Thymus (tissue), 11 donors: ENCODE results near the gene LEMD2. TPM values are rescaled to one million over a fixed set of nuclear protein-coding genes. Genes with fewer than 3 reads are reported as not detected.

Source experiments
- DNase-seq, 9 donors: peaks; one replicate each; pipeline ENCODE4 v3.0.0-alpha.2; 2013; ENCODE audit warnings: low spot score in 9 of 9, low read depth in 6 of 9, missing footprints in 1 of 9
- H3K27ac ChIP-seq, 2 donors: one replicate each; pipeline ENCODE4 v1.5.1; 2013; ENCODE audit warnings: control low read depth in 1 of 2, low read depth in 1 of 2, low read length in 1 of 2, mild to moderate bottlenecking in 1 of 2, moderate library complexity in 1 of 2
- H3K27me3 ChIP-seq, 2 donors: one replicate each; pipeline ENCODE4 v1.5.1; 2013; ENCODE audit warnings: low read length in 1 of 2; ENCODE audit not compliant: control insufficient read depth in 2 of 2, insufficient read depth in 1 of 2
- H3K36me3 ChIP-seq, 2 donors: one replicate each; pipeline ENCODE4 v1.5.1; 2013; ENCODE audit warnings: low read length in 1 of 2, mild to moderate bottlenecking in 1 of 2, moderate library complexity in 1 of 2; ENCODE audit not compliant: control insufficient read depth in 2 of 2, insufficient read depth in 2 of 2
- H3K4me1 ChIP-seq, 2 donors: one replicate each; pipeline ENCODE4 v1.5.1; 2013; ENCODE audit warnings: low read length in 2 of 2; ENCODE audit not compliant: control insufficient read depth in 2 of 2, insufficient read depth in 2 of 2
- H3K4me3 ChIP-seq, 2 donors: one replicate each; pipeline ENCODE4 v1.5.1; 2013; ENCODE audit warnings: low read length in 2 of 2, control low read depth in 1 of 2, mild to moderate bottlenecking in 1 of 2
- H3K9me3 ChIP-seq, 2 donors: one replicate each; pipeline ENCODE4 v1.5.1; 2013; ENCODE audit warnings: low read length in 1 of 2, mild to moderate bottlenecking in 1 of 2; ENCODE audit not compliant: control insufficient read depth in 2 of 2, insufficient read depth in 1 of 2
- WGBS: extraction: QIAGEN DNeasy Blood & Tissue Kit; methylation state at CpG from one replicate; pipeline ENCODE4 v1.1.7; 2013; 5-methylcytosine and 5-hydroxymethylcytosine counted together
- polyA plus RNA-seq: library from polyadenylated mRNA; stranded (reverse); fragments of 200-250 nt; gene quantifications from one replicate; pipeline ENCODE4 v1.2.3, GENCODE V29; 2013
- total RNA-seq: library from RNA; stranded (reverse); fragments of 120-200 nt; gene quantifications from one replicate; pipeline ENCODE4 v1.2.4, GENCODE V29; 2013
- donor health status: healthy.

LEMD2 gene
- total and polyA plus RNA-seq, 2 donors: 39.6 to 67.5 TPM

DNA sequence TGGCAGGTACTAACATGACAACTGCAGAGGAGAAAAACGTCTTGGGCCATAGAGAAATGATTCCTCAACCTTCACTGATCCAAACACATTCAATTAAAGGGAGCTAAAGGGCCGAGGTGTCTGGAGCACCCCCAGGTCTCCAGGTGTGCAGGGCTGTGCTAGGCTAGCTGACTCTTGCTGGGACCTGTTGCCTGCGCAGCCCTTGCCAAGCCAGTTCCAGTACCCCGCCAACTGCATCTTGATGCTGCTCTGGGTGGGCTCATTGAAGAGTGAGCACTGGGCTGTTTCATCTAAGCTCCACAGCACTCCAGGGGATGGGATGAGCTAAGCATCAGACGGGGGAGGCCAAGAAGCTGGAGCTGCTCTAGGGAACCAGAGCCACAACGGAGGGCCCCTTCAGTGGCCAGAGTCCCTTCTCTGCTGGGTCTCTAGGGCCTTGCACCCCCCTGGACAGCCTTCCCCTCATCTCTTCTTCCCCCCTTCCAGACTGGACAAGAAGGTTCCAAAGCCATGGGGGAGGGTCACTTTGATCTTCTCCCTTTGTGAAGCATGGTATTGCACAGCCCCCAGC lies 15.9 kb downstream of the LEMD2 start:
- H3K4me3 ChIP-seq: no peak overlapping the region
- H3K36me3 ChIP-seq: peaks cover 56 to 59% of the 10 kb centered on the region in 2 donors
- H3K27ac ChIP-seq: no peak overlapping the region
- H3K4me1 ChIP-seq: peaks cover 2 to 32% of the 10 kb centered on the region in 2 donors
- peaks cover 0 to 13% of the 10 kb centered on the region in 2 donors for H3K27me3 ChIP-seq
- no peak for DNase-seq
- 83% methylated on average over 6 of the region's 6 CpGs for WGBS
- H3K9me3 ChIP-seq: no peaks in the 10 kb centered on the region

DNA sequence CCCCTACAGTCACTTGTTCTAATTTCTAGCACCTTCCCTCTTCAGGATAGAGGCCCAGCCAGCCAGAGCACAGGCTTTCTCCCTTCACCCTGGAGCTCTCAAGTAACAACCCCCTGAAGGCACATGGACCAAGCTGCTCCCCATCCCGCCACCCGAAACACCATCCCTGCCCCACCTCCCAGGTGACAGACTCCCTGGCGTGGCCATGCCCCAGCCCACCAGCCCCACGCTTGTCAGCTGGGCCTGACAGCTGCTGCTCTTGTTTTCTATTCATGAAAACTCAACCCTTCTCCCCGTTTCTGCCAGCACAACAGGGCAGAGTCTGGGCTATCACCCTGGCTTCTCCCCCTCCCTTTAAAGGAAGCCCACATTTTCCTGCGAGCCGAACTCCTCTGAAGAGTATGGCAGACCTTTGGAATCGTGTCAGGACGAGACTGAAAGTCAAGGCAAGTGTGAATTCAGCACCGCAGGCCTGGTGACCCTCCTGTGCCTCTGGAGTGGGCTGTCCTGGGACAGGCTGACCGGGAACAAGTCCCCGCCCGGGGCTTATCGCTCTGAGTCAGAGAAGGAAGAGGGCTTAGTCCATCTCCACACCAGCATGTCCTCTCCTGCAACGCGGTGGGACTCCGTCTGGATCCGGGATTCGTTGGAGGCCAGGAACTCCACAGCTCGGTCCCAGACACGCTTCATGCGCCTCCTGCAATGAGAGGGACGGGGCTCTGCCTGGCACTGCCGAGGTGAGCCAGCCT lies 16.7 kb downstream of the LEMD2 start:
- 90% methylated on average over 24 of the region's 24 CpGs for WGBS
- Histone ChIP-seq H3K4me1 (peaks cover 2 to 32% of the 10 kb centered on the region in 2 donors), H3K36me3 (peaks cover 49 to 52% of the 10 kb centered on the region in 2 donors), H3K9me3 (no peaks in the 10 kb centered on the region), H3K27ac (peak overlapping the region in 1 of 2 donors; percentile 44), H3K4me3 (no peak overlapping the region), H3K27me3 (peaks cover 0 to 15% of the 10 kb centered on the region in 2 donors)
- DNase-seq: no peak

DNA sequence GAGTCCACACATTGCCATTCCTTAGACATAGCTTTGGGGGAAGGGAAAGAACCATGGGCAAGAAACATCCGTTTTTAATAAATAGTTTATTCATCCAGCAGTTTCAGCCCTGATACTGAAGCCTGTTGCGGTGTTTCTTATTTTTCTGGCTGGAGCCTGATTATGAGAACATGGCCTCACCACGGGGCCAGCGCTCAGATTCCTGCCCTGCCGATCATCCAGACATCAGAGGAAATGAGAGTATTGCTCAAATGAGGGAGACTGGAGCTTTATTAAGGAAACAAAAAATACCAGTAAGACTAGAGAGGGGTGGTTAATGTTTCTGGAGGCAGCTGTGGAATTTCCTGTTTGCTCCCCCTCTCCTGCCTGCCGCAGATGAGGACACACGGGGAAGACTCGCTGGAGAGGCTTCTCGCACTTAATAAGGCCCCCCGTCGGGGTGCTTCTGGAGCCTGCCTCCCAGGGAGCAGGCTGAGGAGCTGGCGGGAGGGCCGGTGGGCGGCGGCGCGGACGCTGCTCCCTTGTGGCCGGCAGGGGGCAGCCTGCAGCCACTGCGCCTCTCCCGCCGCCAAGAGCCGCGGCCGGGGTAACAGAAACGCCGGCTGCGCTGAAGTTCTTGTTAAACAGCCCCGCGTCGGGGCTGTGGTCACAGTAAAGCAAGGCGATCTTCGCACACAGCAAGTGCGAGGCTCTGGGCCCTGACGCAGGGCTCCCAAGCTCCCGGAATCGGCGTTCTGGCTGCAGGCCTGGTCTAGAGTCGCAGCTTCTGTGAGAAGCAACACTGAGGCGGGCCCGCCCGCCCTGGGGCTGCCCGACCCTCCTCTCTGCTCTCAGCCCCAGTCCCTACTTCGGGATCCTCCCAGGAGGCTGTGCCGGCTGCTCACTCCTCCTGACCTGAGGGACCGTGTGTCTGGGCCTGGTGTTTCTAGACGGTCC lies 17.5 kb downstream of the LEMD2 start:
- peaks cover 2 to 32% of the 10 kb centered on the region in 2 donors for H3K4me1 ChIP-seq
- H3K27me3 ChIP-seq: peaks cover 0 to 15% of the 10 kb centered on the region in 2 donors
- H3K27ac ChIP-seq: peak overlapping the region in 1 of 2 donors; percentile 66
- 34% methylated on average over 47 of the region's 47 CpGs for WGBS
- peaks cover 40 to 43% of the 10 kb centered on the region in 2 donors for H3K36me3 ChIP-seq
- no peaks in the 10 kb centered on the region for H3K9me3 ChIP-seq
- DNase-seq: peak in 6 of 9 donors; percentile 40 to 76 (median 50)
- H3K4me3 ChIP-seq: no peak overlapping the region

DNA sequence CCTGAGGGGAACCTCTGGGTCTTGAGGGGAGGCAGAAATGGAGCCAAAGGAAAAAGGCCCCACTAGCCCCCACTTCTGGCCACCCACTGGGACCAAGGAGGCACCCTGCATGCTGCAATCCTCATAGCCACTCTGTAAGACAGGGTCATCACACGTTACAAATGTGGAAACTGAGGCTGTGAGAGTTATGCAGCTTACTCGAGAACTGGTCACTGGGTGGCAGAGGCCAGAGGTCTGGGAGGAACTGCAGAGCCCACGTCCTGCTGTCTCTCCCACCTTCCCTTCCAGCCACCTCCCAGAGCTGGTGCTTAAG lies 18.1 kb downstream of the LEMD2 start:
- no peak overlapping the region for H3K4me3 ChIP-seq

DNA sequence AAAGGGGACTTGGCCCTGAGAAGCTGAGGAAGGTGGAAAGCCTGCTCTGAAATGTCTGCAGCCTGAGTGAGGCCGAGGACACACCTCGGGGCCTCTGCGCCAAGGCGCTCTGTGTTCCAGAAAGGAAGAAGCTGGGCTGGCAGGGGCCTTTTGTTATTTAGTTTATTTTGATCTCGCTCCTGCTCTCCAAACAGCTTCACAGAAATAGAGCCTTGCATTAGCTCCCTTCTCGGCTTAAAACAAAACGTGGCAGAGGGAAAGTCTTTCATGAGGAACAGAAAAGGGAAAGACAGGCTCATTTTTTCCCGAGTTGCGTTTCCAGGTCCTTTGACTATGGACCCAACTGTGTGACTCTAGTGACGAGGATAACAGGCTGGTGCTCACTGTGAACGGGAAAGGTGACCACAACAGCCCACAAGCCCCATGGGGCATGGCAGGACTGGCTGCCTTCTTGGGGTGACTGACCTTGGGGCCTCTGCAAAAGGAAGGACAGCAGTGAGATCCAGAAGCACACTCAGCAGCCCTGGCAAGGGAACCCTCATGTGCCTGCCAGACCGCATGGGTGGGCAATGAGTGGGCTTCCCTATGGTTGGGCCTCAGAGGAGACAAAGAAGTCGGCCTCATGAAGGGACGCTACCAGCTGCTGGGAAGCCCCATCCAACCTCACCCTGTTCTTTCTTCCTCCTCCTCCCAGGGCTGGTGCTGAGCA lies 18.7 kb downstream of the LEMD2 start:
- Histone ChIP-seq H3K4me1 (peaks cover 2 to 32% of the 10 kb centered on the region in 2 donors), H3K27me3 (peaks cover 0 to 15% of the 10 kb centered on the region in 2 donors), H3K9me3 (no peaks in the 10 kb centered on the region), H3K36me3 (peaks cover 29 to 32% of the 10 kb centered on the region in 2 donors), H3K4me3 (no peak overlapping the region), H3K27ac (no peak overlapping the region)
- no peak for DNase-seq
- WGBS: 62% methylated on average over 14 of the region's 14 CpGs

More for the DNA sequence above, 18.1 kb downstream of the LEMD2 start:
- 79% methylated on average over 3 of the region's 3 CpGs for WGBS
- Histone ChIP-seq H3K36me3 (peaks cover 34 to 37% of the 10 kb centered on the region in 2 donors), H3K27ac (peak overlapping the region in 1 of 2 donors; percentile 66), H3K9me3 (no peaks in the 10 kb centered on the region), H3K27me3 (peaks cover 0 to 15% of the 10 kb centered on the region in 2 donors), H3K4me1 (peaks cover 2 to 32% of the 10 kb centered on the region in 2 donors)
- DNase-seq: no peak

DNA sequence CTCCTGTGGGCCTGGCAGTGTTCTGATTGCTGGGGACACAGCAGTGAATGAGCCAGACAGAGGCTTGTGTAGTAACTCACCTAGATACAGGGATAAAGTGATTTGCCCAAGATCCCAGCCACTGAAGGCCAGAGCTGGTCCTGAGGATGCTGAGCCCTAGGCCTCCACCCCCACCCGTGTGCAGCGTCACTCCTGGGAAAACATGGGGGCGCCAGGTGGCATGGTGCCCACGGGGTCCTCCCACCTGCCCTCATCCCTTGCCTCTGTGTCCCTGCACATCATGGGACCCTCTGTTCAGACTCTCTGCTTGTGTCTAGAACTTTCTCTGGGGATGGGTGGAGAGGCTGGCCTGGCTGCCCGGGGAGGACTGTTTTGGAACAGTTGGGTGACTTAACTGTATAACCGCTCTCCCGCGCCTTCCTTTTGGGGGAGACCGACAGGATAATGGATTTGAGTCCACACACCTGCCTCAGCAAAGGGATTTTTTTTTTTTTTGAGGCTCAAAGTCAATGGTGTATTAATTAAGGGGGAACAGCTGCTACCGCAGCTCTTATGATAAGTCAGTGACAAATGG lies 19.6 kb downstream of the LEMD2 start:
- Histone ChIP-seq H3K27ac (no peak overlapping the region), H3K36me3 (peaks cover 21 to 23% of the 10 kb centered on the region in 2 donors), H3K4me1 (peaks cover 2 to 32% of the 10 kb centered on the region in 2 donors), H3K4me3 (no peak overlapping the region), H3K9me3 (no peaks in the 10 kb centered on the region), H3K27me3 (peaks cover 0 to 16% of the 10 kb centered on the region in 2 donors)
- 88% methylated on average over 10 of the region's 10 CpGs for WGBS
- DNase-seq: no peak

DNA sequence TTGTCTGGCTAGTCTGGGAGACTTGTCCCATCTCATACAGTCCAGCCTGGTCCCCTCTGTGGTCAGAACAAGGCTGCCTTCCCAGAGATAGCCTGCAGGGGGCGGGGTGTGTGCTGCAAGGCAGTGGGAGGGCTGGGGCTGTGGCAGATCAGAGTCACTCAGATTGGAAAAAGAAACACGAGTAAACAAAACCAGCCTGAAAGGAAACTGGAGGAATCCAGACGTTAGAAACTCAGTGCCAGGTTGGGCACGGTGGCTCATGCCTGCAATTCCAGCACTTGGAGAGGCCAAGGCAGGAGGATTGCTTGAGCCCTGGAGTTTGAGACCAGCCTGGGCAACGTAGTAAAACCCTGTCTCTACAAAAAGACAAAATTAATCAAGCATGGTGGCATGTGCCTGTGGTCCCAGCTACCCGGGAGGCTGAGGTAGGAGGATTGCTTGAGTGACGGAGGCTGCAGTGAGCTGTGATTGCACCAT lies 20.2 kb downstream of the LEMD2 start:
- H3K4me1 ChIP-seq: peaks cover 2 to 32% of the 10 kb centered on the region in 2 donors

More for the DNA sequence above, 20.2 kb downstream of the LEMD2 start:
- H3K27me3 ChIP-seq: peaks cover 0 to 19% of the 10 kb centered on the region in 2 donors
- peaks cover 19% of the 10 kb centered on the region in 2 donors for H3K36me3 ChIP-seq
- WGBS: 37% methylated on average over 7 of the region's 7 CpGs
- H3K27ac ChIP-seq: no peak overlapping the region
- no peaks in the 10 kb centered on the region for H3K9me3 ChIP-seq
- peak in 6 of 9 donors; percentile 42 to 69 (median 48) for DNase-seq
- H3K4me3 ChIP-seq: no peak overlapping the region
